WTC11 (cell line): ENCODE data around the gene NAT16. TPM values are rescaled to one million over a fixed set of nuclear protein-coding genes. Genes with fewer than 3 reads are reported as not detected.

Experiments
- ATF1 ChIP-seq: sonication (generic); formaldehyde crosslinking; IDR thresholded peaks from 2 replicates; pipeline ENCODE4 v1.8.1; 2023; ENCODE audit warnings: mild to moderate bottlenecking, moderate library complexity, missing genetic modification reagents
- ATF3 ChIP-seq: sonication (generic); formaldehyde crosslinking; conservative IDR thresholded peaks from 2 replicates; pipeline ENCODE4 v1.8.1; 2022; ENCODE audit warnings: mild to moderate bottlenecking, missing genetic modification reagents
- CREB1 ChIP-seq: sonication (generic); formaldehyde crosslinking; IDR thresholded peaks from 2 replicates; pipeline ENCODE4 v1.8.0; 2023; ENCODE audit warnings: mild to moderate bottlenecking, missing genetic modification reagents
- ERG ChIP-seq: fragments of 250-450 bp; sonication (Bioruptor Pico); IDR thresholded peaks from 2 replicates; pipeline ENCODE4 v1.8.0; 2021; ENCODE audit warnings: mild to moderate bottlenecking
- FOXJ3 ChIP-seq: sonication (generic); formaldehyde crosslinking; IDR thresholded peaks from 2 replicates; pipeline ENCODE4 v1.9.0; 2021; ENCODE audit warnings: missing genetic modification reagents, mild to moderate bottlenecking, borderline replicate concordance
- FOXK1 ChIP-seq: sonication (generic); formaldehyde crosslinking; IDR thresholded peaks from 2 replicates; pipeline ENCODE4 v1.8.0; 2022; ENCODE audit warnings: mild to moderate bottlenecking, moderate library complexity, missing genetic modification reagents
- FOXP1 ChIP-seq: sonication (generic); formaldehyde crosslinking; IDR thresholded peaks from 2 replicates; pipeline ENCODE4 v1.8.0; 2022; ENCODE audit warnings: missing genetic modification reagents, mild to moderate bottlenecking, moderate library complexity, borderline replicate concordance
- FOXP4 ChIP-seq: sonication (generic); formaldehyde crosslinking; IDR thresholded peaks from 2 replicates; pipeline ENCODE4 v1.8.0; 2022; ENCODE audit warnings: mild to moderate bottlenecking, missing genetic modification reagents
- GABPB1 ChIP-seq: sonication (generic); formaldehyde crosslinking; IDR thresholded peaks from 2 replicates; pipeline ENCODE4 v1.8.1; 2023; ENCODE audit warnings: mild to moderate bottlenecking, missing genetic modification reagents
- GTF2I ChIP-seq: fragments of 250-450 bp; sonication (Bioruptor Pico); conservative IDR thresholded peaks from 2 replicates; pipeline ENCODE4 v1.4.0; 2021; ENCODE audit warnings: mild to moderate bottlenecking
- JAZF1 ChIP-seq: fragments of 250-450 bp; sonication (Bioruptor Pico); IDR thresholded peaks from 2 replicates; pipeline ENCODE4 v1.9.0; 2021; ENCODE audit warnings: moderate library complexity, mild to moderate bottlenecking, inconsistent platforms
- MXD4 ChIP-seq: fragments of 250-450 bp; sonication (Bioruptor Pico); IDR thresholded peaks from 2 replicates; pipeline ENCODE4 v1.8.0; 2021; ENCODE audit warnings: mild to moderate bottlenecking, moderate library complexity, borderline replicate concordance
- OVOL2 ChIP-seq: fragments of 250-450 bp; sonication (Bioruptor Pico); IDR thresholded peaks from 2 replicates; pipeline ENCODE4 v1.9.0; 2021; ENCODE audit warnings: mild to moderate bottlenecking, borderline replicate concordance
- PRRX2 ChIP-seq: fragments of 250-450 bp; sonication (Bioruptor Pico); IDR thresholded peaks from 2 replicates; pipeline ENCODE4 v1.8.0; 2021; ENCODE audit warnings: mild to moderate bottlenecking
- RELA ChIP-seq: sonication (generic); formaldehyde crosslinking; IDR thresholded peaks from 2 replicates; pipeline ENCODE4 v1.8.1; 2022; ENCODE audit warnings: missing genetic modification reagents, mild to moderate bottlenecking, borderline replicate concordance
- RORB ChIP-seq: fragments of 250-450 bp; sonication (Bioruptor Pico); IDR thresholded peaks from 2 replicates; pipeline ENCODE4 v1.9.0; 2021; ENCODE audit warnings: mild to moderate bottlenecking
- SMAD3 ChIP-seq: sonication (generic); formaldehyde crosslinking; IDR thresholded peaks from 2 replicates; pipeline ENCODE4 v1.8.0; 2022; ENCODE audit warnings: missing genetic modification reagents, mild to moderate bottlenecking, borderline replicate concordance
- SOX15 ChIP-seq: fragments of 250-450 bp; sonication (Bioruptor Pico); IDR thresholded peaks from 2 replicates; pipeline ENCODE4 v1.9.0; 2021; ENCODE audit warnings: mild to moderate bottlenecking
- TEAD1 ChIP-seq: sonication (generic); formaldehyde crosslinking; IDR thresholded peaks from 2 replicates; pipeline ENCODE4 v1.8.0; 2022; ENCODE audit warnings: mild to moderate bottlenecking, missing genetic modification reagents
- TP53 ChIP-seq: sonication (generic); formaldehyde crosslinking; IDR thresholded peaks from 2 replicates; pipeline ENCODE4 v1.8.1; 2023; ENCODE audit warnings: mild to moderate bottlenecking, missing genetic modification reagents
- ZBTB21 ChIP-seq: sonication (generic); formaldehyde crosslinking; IDR thresholded peaks from 2 replicates; pipeline ENCODE4 v1.8.1; 2023; ENCODE audit warnings: mild to moderate bottlenecking, missing genetic modification reagents, borderline replicate concordance
- ZNF138 ChIP-seq: sonication (generic); formaldehyde crosslinking; conservative IDR thresholded peaks from 2 replicates; pipeline ENCODE4 v1.8.1; 2022; ENCODE audit warnings: mild to moderate bottlenecking, moderate library complexity, missing genetic modification reagents
- ZNF219 ChIP-seq: sonication (generic); formaldehyde crosslinking; IDR thresholded peaks from 2 replicates; pipeline ENCODE4 v1.8.0; 2023; ENCODE audit warnings: missing genetic modification reagents, mild to moderate bottlenecking, borderline replicate concordance
- ZNF263 ChIP-seq: sonication (generic); formaldehyde crosslinking; IDR thresholded peaks from 2 replicates; pipeline ENCODE4 v1.8.1; 2022; ENCODE audit warnings: low read depth, mild to moderate bottlenecking, moderate library complexity, missing genetic modification reagents
- ZNF317 ChIP-seq: sonication (generic); formaldehyde crosslinking; IDR thresholded peaks from 2 replicates; pipeline ENCODE4 v1.8.1; 2023; ENCODE audit warnings: low read depth, mild to moderate bottlenecking, moderate library complexity, missing genetic modification reagents, borderline replicate concordance
- ZNF425 ChIP-seq: fragments of 250-450 bp; sonication (Bioruptor Pico); conservative IDR thresholded peaks from 2 replicates; pipeline ENCODE4 v1.9.0; 2021; ENCODE audit warnings: mild to moderate bottlenecking
- total RNA-seq: library from RNA; stranded (reverse); gene quantifications from 3 replicates; pipeline ENCODE4 v1.2.3, GENCODE V29; 2021
- TF ChIP-seq, protein P1 (sequence below): sonication (generic); formaldehyde crosslinking; IDR thresholded peaks from 2 replicates; pipeline ENCODE4 v1.8.0; 2022; ENCODE audit warnings: mild to moderate bottlenecking, missing genetic modification reagents
- TF ChIP-seq, protein P2 (sequence below): fragments of 200-600 bp; IDR thresholded peaks from 2 replicates; pipeline ENCODE4 v1.8.0; 2022; ENCODE audit warnings: antibody characterized with exemption
- TF ChIP-seq, protein P3 (sequence below): fragments of 250-450 bp; sonication (Bioruptor Pico); IDR thresholded peaks from 2 replicates; pipeline ENCODE4 v1.9.0; 2021; ENCODE audit warnings: moderate library complexity, mild to moderate bottlenecking, inconsistent platforms, borderline replicate concordance
- TF ChIP-seq, protein P4 (sequence below): sonication (generic); formaldehyde crosslinking; IDR thresholded peaks from 2 replicates; pipeline ENCODE4 v1.8.1; 2022; ENCODE audit warnings: mild to moderate bottlenecking, missing genetic modification reagents, moderate library complexity, borderline replicate concordance

Gene NAT16
- total RNA-seq, 1 experiment from 2014 or later: 0.39 TPM

DNA sequence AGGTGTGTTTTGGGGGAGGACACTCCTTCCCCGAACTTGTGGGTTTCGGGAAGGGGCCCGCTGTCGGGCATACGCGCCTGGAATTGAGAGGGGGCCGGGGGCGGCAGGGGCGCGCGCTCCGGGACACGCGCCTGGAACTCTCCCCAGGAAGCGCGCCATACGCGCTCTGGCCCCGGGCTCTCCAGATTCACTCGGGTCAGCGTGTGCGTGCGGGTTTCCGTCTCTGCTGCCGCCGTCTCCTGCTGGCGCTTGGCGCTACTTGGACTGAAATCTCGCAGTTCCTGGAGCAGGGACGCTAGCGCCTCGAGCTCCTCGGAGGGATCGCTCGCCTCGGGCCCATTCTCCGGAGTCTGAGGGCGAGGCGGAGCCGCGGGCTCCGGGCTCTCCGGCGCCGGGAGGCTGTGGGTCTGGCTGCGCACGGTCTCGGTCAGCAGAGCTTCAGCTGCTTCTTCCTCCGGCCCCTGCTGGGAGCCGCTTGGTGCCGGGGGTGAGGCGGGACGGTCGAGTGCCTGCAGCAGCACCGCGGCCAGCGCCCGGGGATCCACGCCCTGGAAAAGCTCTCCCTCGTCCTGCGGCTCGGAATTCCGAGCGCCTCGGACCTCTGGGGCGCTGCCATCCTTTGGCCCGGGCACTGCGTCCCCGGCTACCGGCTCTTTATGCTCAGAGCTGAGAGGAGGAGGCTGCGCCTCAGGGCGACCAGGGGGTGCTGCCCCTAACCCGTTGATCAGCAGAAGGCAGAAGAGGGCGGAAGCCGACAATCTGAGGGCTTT is 15.8 kb downstream of the NAT16 start (continued):
- TF ChIP-seq FOXP4 (CRISPR knock-in tag) (peak; percentile 78; the same call in 1 of the 2 replicates), ZNF219 (CRISPR knock-in tag) (0 out of 2 replicates have a peak, but pooled peaks have one; percentile 35), TEAD1 (CRISPR knock-in tag) (peak; percentile 78), MXD4 (CRISPR knock-in tag) (no peak), ERG (CRISPR knock-in tag) (no peak), JAZF1 (CRISPR knock-in tag) (no peak), SMAD3 (no peak), GTF2I (CRISPR knock-in tag) (no peak), ATF3 (CRISPR knock-in tag) (no peak), ZBTB21 (CRISPR knock-in tag) (0 out of 2 replicates have a peak, but pooled peaks have one; percentile 37), OVOL2 (CRISPR knock-in tag) (no peak), FOXJ3 (CRISPR knock-in tag) (no peak), GABPB1 (no peak), RORB (CRISPR knock-in tag) (no peak), CREB1 (CRISPR knock-in tag) (no peak), ATF1 (CRISPR knock-in tag) (no peak), TP53 (peak; percentile 85; the same call in 1 of the 2 replicates), RELA (no peak), ZNF138 (CRISPR knock-in tag) (0 out of 2 replicates have a peak, but pooled peaks have one; percentile 13), ZNF317 (CRISPR knock-in tag) (no peak), SOX15 (CRISPR knock-in tag) (no peak), ZNF263 (CRISPR knock-in tag) (peak; percentile 31; the same call in 1 of the 2 replicates), FOXK1 (CRISPR knock-in tag) (0 out of 2 replicates have a peak, but pooled peaks have one; percentile 16), FOXP1 (no peak), ZNF425 (CRISPR knock-in tag) (no peak), PRRX2 (CRISPR knock-in tag) (no peak)
- TF ChIP-seq, protein P1, sequence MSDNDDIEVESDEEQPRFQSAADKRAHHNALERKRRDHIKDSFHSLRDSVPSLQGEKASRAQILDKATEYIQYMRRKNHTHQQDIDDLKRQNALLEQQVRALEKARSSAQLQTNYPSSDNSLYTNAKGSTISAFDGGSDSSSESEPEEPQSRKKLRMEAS (CRISPR knock-in tag): peak; percentile 19; the same call in 1 of the 2 replicates
- TF ChIP-seq, protein P2, sequence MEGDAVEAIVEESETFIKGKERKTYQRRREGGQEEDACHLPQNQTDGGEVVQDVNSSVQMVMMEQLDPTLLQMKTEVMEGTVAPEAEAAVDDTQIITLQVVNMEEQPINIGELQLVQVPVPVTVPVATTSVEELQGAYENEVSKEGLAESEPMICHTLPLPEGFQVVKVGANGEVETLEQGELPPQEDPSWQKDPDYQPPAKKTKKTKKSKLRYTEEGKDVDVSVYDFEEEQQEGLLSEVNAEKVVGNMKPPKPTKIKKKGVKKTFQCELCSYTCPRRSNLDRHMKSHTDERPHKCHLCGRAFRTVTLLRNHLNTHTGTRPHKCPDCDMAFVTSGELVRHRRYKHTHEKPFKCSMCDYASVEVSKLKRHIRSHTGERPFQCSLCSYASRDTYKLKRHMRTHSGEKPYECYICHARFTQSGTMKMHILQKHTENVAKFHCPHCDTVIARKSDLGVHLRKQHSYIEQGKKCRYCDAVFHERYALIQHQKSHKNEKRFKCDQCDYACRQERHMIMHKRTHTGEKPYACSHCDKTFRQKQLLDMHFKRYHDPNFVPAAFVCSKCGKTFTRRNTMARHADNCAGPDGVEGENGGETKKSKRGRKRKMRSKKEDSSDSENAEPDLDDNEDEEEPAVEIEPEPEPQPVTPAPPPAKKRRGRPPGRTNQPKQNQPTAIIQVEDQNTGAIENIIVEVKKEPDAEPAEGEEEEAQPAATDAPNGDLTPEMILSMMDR: no peak
- TF ChIP-seq, protein P3, sequence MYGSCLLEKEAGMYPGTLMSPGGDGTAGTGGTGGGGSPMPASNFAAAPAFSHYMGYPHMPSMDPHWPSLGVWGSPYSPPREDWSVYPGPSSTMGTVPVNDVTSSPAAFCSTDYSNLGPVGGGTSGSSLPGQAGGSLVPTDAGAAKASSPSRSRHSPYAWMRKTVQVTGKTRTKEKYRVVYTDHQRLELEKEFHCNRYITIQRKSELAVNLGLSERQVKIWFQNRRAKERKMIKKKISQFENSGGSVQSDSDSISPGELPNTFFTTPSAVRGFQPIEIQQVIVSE: no peak
- TF ChIP-seq, protein P4, sequence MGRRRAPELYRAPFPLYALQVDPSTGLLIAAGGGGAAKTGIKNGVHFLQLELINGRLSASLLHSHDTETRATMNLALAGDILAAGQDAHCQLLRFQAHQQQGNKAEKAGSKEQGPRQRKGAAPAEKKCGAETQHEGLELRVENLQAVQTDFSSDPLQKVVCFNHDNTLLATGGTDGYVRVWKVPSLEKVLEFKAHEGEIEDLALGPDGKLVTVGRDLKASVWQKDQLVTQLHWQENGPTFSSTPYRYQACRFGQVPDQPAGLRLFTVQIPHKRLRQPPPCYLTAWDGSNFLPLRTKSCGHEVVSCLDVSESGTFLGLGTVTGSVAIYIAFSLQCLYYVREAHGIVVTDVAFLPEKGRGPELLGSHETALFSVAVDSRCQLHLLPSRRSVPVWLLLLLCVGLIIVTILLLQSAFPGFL (CRISPR knock-in tag): no peak
